ENCODE results near the gene NMNAT2. TPM values are rescaled to one million over a fixed set of nuclear protein-coding genes. Genes with fewer than 3 reads are reported as not detected.

The NMNAT2 gene
- polyA plus RNA-seq, 2 donors: 0.06 to 0.12 TPM

DNA sequence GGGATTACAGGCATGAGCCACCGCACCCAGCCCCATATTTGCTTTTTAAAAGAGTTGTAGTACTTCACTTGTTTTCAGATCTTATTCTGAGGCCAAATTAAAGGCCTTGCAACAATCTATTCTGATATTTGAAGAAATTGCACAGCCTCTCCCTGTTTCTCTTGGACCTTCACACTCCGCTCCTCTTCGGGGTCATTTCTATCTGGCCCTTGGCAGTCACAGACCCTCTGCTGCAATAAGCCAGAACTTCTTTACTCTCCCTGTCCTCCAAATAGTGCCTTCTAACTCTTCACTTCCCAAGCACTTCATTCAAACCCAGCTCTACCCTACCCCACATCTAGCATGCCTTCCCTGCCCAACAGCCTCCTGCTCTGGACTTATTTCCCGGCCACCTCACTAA is 121.4 kb downstream of the NMNAT2 start:
- Histone ChIP-seq H3K4me1 (ENCODE audit: control insufficient read depth in 2 of 2, insufficient read depth in 2 of 2, low read length in 1 of 2) (no peaks in the 10 kb centered on the region), H3K36me3 (ENCODE audit: control insufficient read depth in 2 of 2, insufficient read depth in 2 of 2, low read length in 1 of 2) (no peaks in the 10 kb centered on the region), H3K9me3 (ENCODE audit: control insufficient read depth in 2 of 2, insufficient read depth in 1 of 2, low read depth in 1 of 2, low read length in 1 of 2) (no peaks in the 10 kb centered on the region), H3K4me3 (ENCODE audit: low read depth in 1 of 2, low read length in 2 of 2) (no peak overlapping the region), H3K27me3 (ENCODE audit: control insufficient read depth in 1 of 2, insufficient read depth in 2 of 2, low read length in 2 of 2) (no peaks in the 10 kb centered on the region), H3K27ac (ENCODE audit: low read depth in 2 of 2, low read length in 1 of 2) (no peak overlapping the region)
- WGBS, 2 donors: 91 to 93% methylated on average over 4 of the region's 4 CpGs

DNA sequence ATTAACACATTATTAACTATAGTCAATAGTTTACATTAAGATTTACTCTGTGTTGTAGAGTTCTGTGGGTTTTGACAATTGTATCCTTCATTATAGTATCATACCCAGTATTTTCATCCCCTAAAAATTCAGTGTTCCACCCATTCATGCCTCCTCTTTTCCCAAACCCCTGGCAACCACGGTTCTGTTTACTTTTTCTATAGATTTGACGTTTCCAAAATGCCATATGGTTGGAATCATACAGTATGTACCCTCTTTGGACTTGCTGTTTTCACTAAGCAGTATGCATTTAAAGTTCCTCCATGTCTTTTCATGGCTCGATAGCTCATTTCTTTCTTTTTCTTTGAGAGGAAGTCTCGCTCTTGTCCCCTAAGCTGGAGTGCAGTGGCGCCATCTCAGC is 122.7 kb downstream of the NMNAT2 start:
- no peak overlapping the region for H3K27ac ChIP-seq (ENCODE audit: low read depth in 2 of 2, low read length in 1 of 2)
- 61 to 66% methylated on average over 5 of the region's 5 CpGs for WGBS, 2 donors
- H3K27me3 ChIP-seq (ENCODE audit: control insufficient read depth in 1 of 2, insufficient read depth in 2 of 2, low read length in 2 of 2): no peaks in the 10 kb centered on the region
- H3K4me3 ChIP-seq (ENCODE audit: low read depth in 1 of 2, low read length in 2 of 2): no peak overlapping the region
- no peaks in the 10 kb centered on the region for H3K4me1 ChIP-seq (ENCODE audit: control insufficient read depth in 2 of 2, insufficient read depth in 2 of 2, low read length in 1 of 2)
- no peaks in the 10 kb centered on the region for H3K36me3 ChIP-seq (ENCODE audit: control insufficient read depth in 2 of 2, insufficient read depth in 2 of 2, low read length in 1 of 2)
- no peaks in the 10 kb centered on the region for H3K9me3 ChIP-seq (ENCODE audit: control insufficient read depth in 2 of 2, insufficient read depth in 1 of 2, low read depth in 1 of 2, low read length in 1 of 2)

DNA sequence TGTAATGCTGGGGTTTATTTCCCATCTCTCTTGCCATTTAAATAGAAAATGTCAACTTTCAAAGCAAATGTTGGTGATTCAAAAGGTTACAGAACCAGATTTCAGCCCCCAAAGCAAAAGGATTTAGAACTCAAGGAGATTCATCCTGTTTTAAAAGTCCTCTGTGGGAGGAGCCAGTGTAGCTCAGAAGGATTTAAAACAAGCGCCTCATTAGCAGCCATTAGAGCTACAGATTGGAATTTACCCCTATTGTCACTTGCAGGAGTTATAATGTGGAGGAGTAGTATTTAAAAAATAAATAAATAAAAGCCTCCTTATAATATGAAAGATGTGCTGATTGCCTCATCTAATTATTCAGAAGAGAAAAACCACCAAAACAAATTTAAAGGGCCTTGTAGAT is 124.3 kb downstream of the NMNAT2 start:
- 86 to 88% methylated on average over 1 of the region's 1 CpG for WGBS, 2 donors
- Histone ChIP-seq H3K9me3 (ENCODE audit: control insufficient read depth in 2 of 2, insufficient read depth in 1 of 2, low read depth in 1 of 2, low read length in 1 of 2) (no peaks in the 10 kb centered on the region), H3K27me3 (ENCODE audit: control insufficient read depth in 1 of 2, insufficient read depth in 2 of 2, low read length in 2 of 2) (no peaks in the 10 kb centered on the region), H3K36me3 (ENCODE audit: control insufficient read depth in 2 of 2, insufficient read depth in 2 of 2, low read length in 1 of 2) (no peaks in the 10 kb centered on the region), H3K4me1 (ENCODE audit: control insufficient read depth in 2 of 2, insufficient read depth in 2 of 2, low read length in 1 of 2) (no peaks in the 10 kb centered on the region), H3K27ac (ENCODE audit: low read depth in 2 of 2, low read length in 1 of 2) (no peak overlapping the region), H3K4me3 (ENCODE audit: low read depth in 1 of 2, low read length in 2 of 2) (no peak overlapping the region)

DNA sequence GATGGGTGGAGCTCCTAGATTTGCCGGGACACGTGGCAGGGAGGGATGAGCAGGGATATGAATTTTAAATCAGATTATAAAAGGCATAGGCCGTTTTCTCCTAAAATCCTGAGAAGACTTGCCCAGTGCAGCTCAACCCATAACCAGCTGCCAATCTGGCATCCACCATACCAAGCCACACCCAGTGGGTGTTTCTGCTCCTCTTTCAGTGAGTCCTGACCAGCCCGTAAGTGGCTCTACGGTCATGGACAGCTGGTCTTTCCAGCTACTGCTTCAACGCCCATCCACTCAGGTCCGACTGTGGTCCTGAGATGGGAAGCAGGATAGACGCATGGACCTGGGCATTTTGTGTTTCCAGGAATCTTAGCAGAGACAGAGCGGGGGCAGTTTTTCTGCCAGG is 124.9 kb downstream of the NMNAT2 start:
- WGBS, 2 donors: 60 to 71% methylated on average over 9 of the region's 9 CpGs
- H3K4me1 ChIP-seq (ENCODE audit: control insufficient read depth in 2 of 2, insufficient read depth in 2 of 2, low read length in 1 of 2): no peaks in the 10 kb centered on the region
- H3K27ac ChIP-seq (ENCODE audit: low read depth in 2 of 2, low read length in 1 of 2): no peak overlapping the region
- H3K36me3 ChIP-seq (ENCODE audit: control insufficient read depth in 2 of 2, insufficient read depth in 2 of 2, low read length in 1 of 2): no peaks in the 10 kb centered on the region
- H3K27me3 ChIP-seq (ENCODE audit: control insufficient read depth in 1 of 2, insufficient read depth in 2 of 2, low read length in 2 of 2): no peaks in the 10 kb centered on the region
- no peaks in the 10 kb centered on the region for H3K9me3 ChIP-seq (ENCODE audit: control insufficient read depth in 2 of 2, insufficient read depth in 1 of 2, low read depth in 1 of 2, low read length in 1 of 2)
- H3K4me3 ChIP-seq (ENCODE audit: low read depth in 1 of 2, low read length in 2 of 2): no peak overlapping the region

DNA sequence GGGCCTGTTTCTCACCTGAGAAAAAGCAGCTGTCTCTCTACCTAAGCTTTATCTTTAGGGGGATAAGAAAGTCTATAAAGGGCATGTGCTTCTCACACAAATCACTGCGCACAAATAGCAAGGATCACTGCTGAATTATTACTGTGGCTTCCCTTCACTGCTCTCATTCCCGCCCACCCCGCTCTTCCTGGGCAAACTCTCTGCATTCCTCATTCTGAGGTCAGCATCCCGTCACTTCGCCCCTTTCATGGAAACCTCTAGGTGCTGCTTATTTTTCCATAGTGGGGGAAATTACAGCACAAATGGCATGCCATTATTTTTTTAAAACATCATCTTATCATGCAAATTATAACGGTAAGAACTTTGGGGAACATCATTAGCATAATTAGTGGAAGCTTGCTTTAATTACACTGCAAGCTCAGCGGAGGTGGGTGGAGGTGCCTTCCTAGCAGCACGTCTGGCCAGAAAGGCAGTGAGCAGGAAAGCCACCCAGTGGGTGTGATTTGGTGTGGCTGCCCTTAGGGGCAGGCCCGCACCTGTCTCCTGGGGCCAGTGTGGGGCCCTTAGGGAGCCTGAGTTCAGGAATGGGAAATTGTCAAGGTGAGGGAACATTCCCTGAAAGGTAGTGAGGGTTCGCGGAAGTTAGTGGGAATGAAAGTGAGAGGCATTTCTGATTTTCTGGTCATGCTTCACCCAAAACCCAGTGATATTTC is 126.2 kb downstream of the NMNAT2 start:
- Histone ChIP-seq H3K4me1 (ENCODE audit: control insufficient read depth in 2 of 2, insufficient read depth in 2 of 2, low read length in 1 of 2) (no peaks in the 10 kb centered on the region), H3K4me3 (ENCODE audit: low read depth in 1 of 2, low read length in 2 of 2) (no peak overlapping the region), H3K9me3 (ENCODE audit: control insufficient read depth in 2 of 2, insufficient read depth in 1 of 2, low read depth in 1 of 2, low read length in 1 of 2) (no peaks in the 10 kb centered on the region), H3K27ac (ENCODE audit: low read depth in 2 of 2, low read length in 1 of 2) (no peak overlapping the region), H3K27me3 (ENCODE audit: control insufficient read depth in 1 of 2, insufficient read depth in 2 of 2, low read length in 2 of 2) (no peaks in the 10 kb centered on the region), H3K36me3 (ENCODE audit: control insufficient read depth in 2 of 2, insufficient read depth in 2 of 2, low read length in 1 of 2) (no peaks in the 10 kb centered on the region)
- WGBS, 2 donors: 64 to 66% methylated on average over 11 of the region's 11 CpGs

DNA sequence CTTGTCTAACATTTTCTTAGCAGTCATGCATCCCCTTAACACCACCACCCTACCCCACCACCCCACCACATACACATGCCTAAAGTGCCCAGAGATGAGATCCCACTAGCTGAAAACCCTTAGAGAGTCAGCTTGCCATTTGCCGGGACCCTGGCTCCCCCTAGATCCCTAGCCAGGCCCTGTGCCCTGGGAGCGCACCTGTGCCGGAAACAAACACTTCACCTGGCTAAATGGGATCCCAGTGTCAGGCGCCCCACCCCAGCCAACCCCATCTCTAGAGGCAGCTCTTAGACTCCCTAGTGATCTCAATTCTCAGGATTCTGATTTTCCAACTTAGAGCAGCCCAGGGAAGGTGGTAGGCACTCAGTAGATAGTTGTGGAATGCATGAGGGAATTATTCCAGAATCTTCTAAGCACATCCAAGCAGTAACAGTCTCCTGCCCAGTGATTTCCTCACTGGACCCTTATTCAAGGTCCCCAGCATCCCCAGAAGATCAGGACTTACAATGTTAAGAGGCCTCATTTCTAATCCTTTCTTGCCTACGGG is 126.9 kb downstream of the NMNAT2 start:
- no peaks in the 10 kb centered on the region for H3K36me3 ChIP-seq (ENCODE audit: control insufficient read depth in 2 of 2, insufficient read depth in 2 of 2, low read length in 1 of 2)
- H3K4me3 ChIP-seq (ENCODE audit: low read depth in 1 of 2, low read length in 2 of 2): no peak overlapping the region
- H3K27ac ChIP-seq (ENCODE audit: low read depth in 2 of 2, low read length in 1 of 2): no peak overlapping the region
- H3K4me1 ChIP-seq (ENCODE audit: control insufficient read depth in 2 of 2, insufficient read depth in 2 of 2, low read length in 1 of 2): no peaks in the 10 kb centered on the region
- H3K9me3 ChIP-seq (ENCODE audit: control insufficient read depth in 2 of 2, insufficient read depth in 1 of 2, low read depth in 1 of 2, low read length in 1 of 2): no peaks in the 10 kb centered on the region
- no peaks in the 10 kb centered on the region for H3K27me3 ChIP-seq (ENCODE audit: control insufficient read depth in 1 of 2, insufficient read depth in 2 of 2, low read length in 2 of 2)
- WGBS, 2 donors: 89% methylated on average over 5 of the region's 5 CpGs

DNA sequence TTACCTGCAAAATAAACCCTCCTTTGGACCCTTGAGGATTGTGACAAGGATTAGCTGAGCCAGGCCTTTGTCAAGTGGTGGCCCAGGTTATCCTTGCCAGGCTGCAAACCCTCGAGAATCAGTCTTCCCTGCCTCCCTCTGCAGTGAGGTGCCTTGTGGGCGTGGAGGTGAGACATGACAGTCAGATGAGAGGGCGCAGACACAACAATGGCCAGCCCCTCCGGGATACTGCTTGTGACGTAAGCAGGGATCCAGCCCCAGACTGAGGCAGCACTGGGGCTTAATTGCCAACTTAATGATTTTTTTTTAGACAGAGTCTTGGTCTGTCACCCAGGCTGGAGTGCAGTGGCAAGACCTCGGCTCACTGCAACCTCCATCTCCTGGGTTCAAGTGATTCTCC is 127.6 kb downstream of the NMNAT2 start:
- no peaks in the 10 kb centered on the region for H3K4me1 ChIP-seq (ENCODE audit: control insufficient read depth in 2 of 2, insufficient read depth in 2 of 2, low read length in 1 of 2)
- no peak overlapping the region for H3K27ac ChIP-seq (ENCODE audit: low read depth in 2 of 2, low read length in 1 of 2)
- WGBS, 2 donors: 89% methylated on average over 6 of the region's 6 CpGs

DNA sequence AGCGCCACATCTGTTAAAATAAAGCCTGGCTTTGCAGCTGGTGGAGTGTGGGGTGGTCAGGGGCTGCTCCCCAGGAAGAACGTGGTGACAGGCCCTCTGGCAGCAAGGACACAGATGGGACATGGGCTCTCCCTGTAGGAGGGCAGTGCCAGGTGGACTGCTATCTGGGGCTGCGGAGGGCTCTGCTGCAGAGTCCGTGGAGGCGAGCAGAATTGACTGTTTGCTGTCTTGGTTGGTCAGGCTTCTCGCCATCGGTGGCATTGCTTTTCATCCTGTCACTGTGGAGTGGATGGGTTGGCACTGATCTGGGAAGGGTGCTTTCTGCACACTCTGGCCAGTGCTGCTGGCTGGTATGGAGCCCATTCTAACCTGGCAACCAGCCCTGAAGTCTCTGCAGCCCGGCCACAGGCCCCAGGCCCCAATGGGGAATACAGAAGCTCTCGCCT is 129.1 kb downstream of the NMNAT2 start:
- Histone ChIP-seq H3K36me3 (ENCODE audit: control insufficient read depth in 2 of 2, insufficient read depth in 2 of 2, low read length in 1 of 2) (no peaks in the 10 kb centered on the region), H3K4me1 (ENCODE audit: control insufficient read depth in 2 of 2, insufficient read depth in 2 of 2, low read length in 1 of 2) (peaks cover 0 to 2% of the 10 kb centered on the region in 2 donors), H3K27ac (ENCODE audit: low read depth in 2 of 2, low read length in 1 of 2) (no peak overlapping the region), H3K4me3 (ENCODE audit: low read depth in 1 of 2, low read length in 2 of 2) (no peak overlapping the region), H3K9me3 (ENCODE audit: control insufficient read depth in 2 of 2, insufficient read depth in 1 of 2, low read depth in 1 of 2, low read length in 1 of 2) (no peaks in the 10 kb centered on the region), H3K27me3 (ENCODE audit: control insufficient read depth in 1 of 2, insufficient read depth in 2 of 2, low read length in 2 of 2) (no peaks in the 10 kb centered on the region)
- 91 to 92% methylated on average over 9 of the region's 9 CpGs for WGBS, 2 donors

More for the DNA sequence above, 127.6 kb downstream of the NMNAT2 start:
- H3K27me3 ChIP-seq (ENCODE audit: control insufficient read depth in 1 of 2, insufficient read depth in 2 of 2, low read length in 2 of 2): no peaks in the 10 kb centered on the region
- H3K4me3 ChIP-seq (ENCODE audit: low read depth in 1 of 2, low read length in 2 of 2): no peak overlapping the region
- no peaks in the 10 kb centered on the region for H3K9me3 ChIP-seq (ENCODE audit: control insufficient read depth in 2 of 2, insufficient read depth in 1 of 2, low read depth in 1 of 2, low read length in 1 of 2)
- no peaks in the 10 kb centered on the region for H3K36me3 ChIP-seq (ENCODE audit: control insufficient read depth in 2 of 2, insufficient read depth in 2 of 2, low read length in 1 of 2)

DNA sequence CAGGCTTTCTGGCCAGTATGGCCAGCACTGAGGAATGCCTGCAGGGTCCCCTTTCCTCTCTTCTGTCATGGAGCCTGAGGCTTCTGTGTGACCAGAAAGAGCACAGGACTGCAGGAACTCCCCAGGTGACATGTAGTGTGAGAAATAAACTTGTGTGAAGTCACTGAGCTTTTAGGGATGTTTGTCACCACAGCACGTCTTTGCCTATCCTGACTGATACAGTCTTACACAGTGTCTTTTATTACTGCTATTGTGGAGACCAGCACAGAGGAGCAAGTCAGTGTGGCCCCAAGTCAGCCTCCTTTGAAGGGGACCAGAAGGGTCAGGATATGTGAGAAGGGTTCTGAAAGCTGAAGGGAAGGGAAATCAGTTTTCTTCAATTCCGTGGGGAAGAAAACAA is 129.6 kb downstream of the NMNAT2 start:
- Histone ChIP-seq H3K36me3 (ENCODE audit: control insufficient read depth in 2 of 2, insufficient read depth in 2 of 2, low read length in 1 of 2) (no peaks in the 10 kb centered on the region), H3K4me3 (ENCODE audit: low read depth in 1 of 2, low read length in 2 of 2) (no peak overlapping the region), H3K9me3 (ENCODE audit: control insufficient read depth in 2 of 2, insufficient read depth in 1 of 2, low read depth in 1 of 2, low read length in 1 of 2) (no peaks in the 10 kb centered on the region), H3K4me1 (ENCODE audit: control insufficient read depth in 2 of 2, insufficient read depth in 2 of 2, low read length in 1 of 2) (peaks cover 0 to 7% of the 10 kb centered on the region in 2 donors), H3K27me3 (ENCODE audit: control insufficient read depth in 1 of 2, insufficient read depth in 2 of 2, low read length in 2 of 2) (no peaks in the 10 kb centered on the region), H3K27ac (ENCODE audit: low read depth in 2 of 2, low read length in 1 of 2) (no peak overlapping the region)
- WGBS, 2 donors: 95 to 97% methylated on average over 2 of the region's 2 CpGs

DNA sequence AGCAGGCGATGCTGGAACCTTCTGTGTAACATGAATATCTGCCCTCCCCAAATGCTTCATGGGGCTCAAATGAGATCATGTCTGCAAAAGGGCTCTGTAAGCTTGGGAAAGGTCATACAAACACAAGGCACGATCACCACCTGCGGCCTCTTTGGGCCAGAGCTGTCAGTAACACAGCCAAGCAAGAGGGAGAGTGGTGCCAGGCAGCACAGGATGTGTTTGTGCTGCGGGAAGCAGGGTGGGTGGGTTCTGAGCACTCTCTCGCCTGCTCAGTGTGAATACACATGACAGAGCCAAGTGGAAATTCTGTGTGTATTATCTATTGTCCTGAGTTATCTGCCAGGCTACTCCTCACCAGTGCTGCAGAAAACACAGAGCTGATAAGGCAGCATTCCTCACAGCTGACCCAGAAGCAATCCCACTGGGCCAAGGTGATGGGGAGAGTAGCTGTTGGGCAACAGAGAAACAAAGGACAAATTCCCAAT is 130.9 kb downstream of the NMNAT2 start:
- Histone ChIP-seq H3K4me1 (ENCODE audit: control insufficient read depth in 2 of 2, insufficient read depth in 2 of 2, low read length in 1 of 2) (peaks cover 0 to 14% of the 10 kb centered on the region in 2 donors), H3K27ac (ENCODE audit: low read depth in 2 of 2, low read length in 1 of 2) (no peak overlapping the region), H3K27me3 (ENCODE audit: control insufficient read depth in 1 of 2, insufficient read depth in 2 of 2, low read length in 2 of 2) (no peaks in the 10 kb centered on the region), H3K36me3 (ENCODE audit: control insufficient read depth in 2 of 2, insufficient read depth in 2 of 2, low read length in 1 of 2) (no peaks in the 10 kb centered on the region), H3K9me3 (ENCODE audit: control insufficient read depth in 2 of 2, insufficient read depth in 1 of 2, low read depth in 1 of 2, low read length in 1 of 2) (no peaks in the 10 kb centered on the region), H3K4me3 (ENCODE audit: low read depth in 1 of 2, low read length in 2 of 2) (no peak overlapping the region)
- 58 to 68% methylated on average over 5 of the region's 5 CpGs for WGBS, 2 donors
